Activated naive CD8-positive, alpha-beta T cell treated with anti-CD3 and anti-CD28 coated beads for 36 hours (primary cell): ENCODE data around the gene FRS3. TPM values are rescaled to one million over a fixed set of nuclear protein-coding genes. Genes with fewer than 3 reads are reported as not detected.
"Not testable (repeated sequence)": the region's sequence is repeated elsewhere in the genome, so short reads cannot be mapped to it uniquely, and the experiment has no call there.

ENCODE experiments used
- DNase-seq: peaks from one replicate; pipeline ENCODE4 v3.0.0; 2021
- H3K27ac Mint-ChIP-seq: one replicate; pipeline ENCODE4 v1.8.0; 2022; ENCODE audit warnings: mild to moderate bottlenecking, moderate library complexity, mixed read lengths
- H3K27me3 Mint-ChIP-seq: one replicate; pipeline ENCODE4 v1.8.0; 2022; ENCODE audit warnings: mild to moderate bottlenecking, mixed read lengths
- H3K36me3 Mint-ChIP-seq: one replicate; pipeline ENCODE4 v1.8.0; 2021; ENCODE audit warnings: mild to moderate bottlenecking, mixed read lengths
- H3K4me1 Mint-ChIP-seq: one replicate; pipeline ENCODE4 v1.8.0; 2021; ENCODE audit warnings: mixed read lengths
- H3K4me3 Mint-ChIP-seq: one replicate; pipeline ENCODE4 v1.8.0; 2022; ENCODE audit warnings: mild to moderate bottlenecking, moderate library complexity, mixed read lengths
- H3K9me3 Mint-ChIP-seq: one replicate; pipeline ENCODE4 v1.8.0; 2022; ENCODE audit warnings: mixed read lengths
- total RNA-seq, 2 experiments: library from RNA; stranded (reverse); gene quantifications; one replicate each; pipeline ENCODE4 v1.2.3, GENCODE V29; 2021

The FRS3 gene
- total RNA-seq, 2 experiments from 2014 or later = 3.1 to 5.2 TPM

- Mint-ChIP-seq H3K9me3 (no peaks in the 10 kb centered on the region), H3K27ac (no peak overlapping the region), H3K27me3 (no peaks in the 10 kb centered on the region), H3K4me3 (no peak overlapping the region), H3K36me3 (peaks cover under 1% of the 10 kb centered on the region), H3K4me1 (peaks cover 11% of the 10 kb centered on the region)
- no peak for DNase-seq
Measured at GRCh38 chr6:41767112-41767833, 12.4 kb downstream of the FRS3 start.

- peaks cover 11% of the 10 kb centered on the region for H3K4me1 Mint-ChIP-seq
- H3K27me3 Mint-ChIP-seq = not testable (repeated sequence)
Measured at GRCh38 chr6:41766043-41766664, 13.5 kb downstream of the FRS3 start.

GRCh38 chr6:41763470-41763869 lies 16.2 kb downstream of the FRS3 start:
- Mint-ChIP-seq H3K27ac (no peak overlapping the region), H3K4me3 (no peak overlapping the region), H3K4me1 (peaks cover 4% of the 10 kb centered on the region)

More at GRCh38 chr6:41766043-41766664, 13.5 kb downstream of the FRS3 start:
- not testable (repeated sequence) for H3K9me3 Mint-ChIP-seq, H3K36me3 Mint-ChIP-seq, DNase-seq, H3K4me3 Mint-ChIP-seq, H3K27ac Mint-ChIP-seq

GRCh38 chr6:41759905-41760579 lies 19.7 kb downstream of the FRS3 start:
- no peaks in the 10 kb centered on the region for H3K36me3 Mint-ChIP-seq
- no peak overlapping the region for H3K4me3 Mint-ChIP-seq
- no peak overlapping the region for H3K27ac Mint-ChIP-seq
- H3K27me3 Mint-ChIP-seq = peaks cover 3% of the 10 kb centered on the region
- H3K9me3 Mint-ChIP-seq = no peaks in the 10 kb centered on the region
- DNase-seq = no peak
- no peaks in the 10 kb centered on the region for H3K4me1 Mint-ChIP-seq

More at GRCh38 chr6:41763470-41763869, 16.2 kb downstream of the FRS3 start:
- Mint-ChIP-seq H3K36me3 (no peaks in the 10 kb centered on the region), H3K9me3 (no peaks in the 10 kb centered on the region), H3K27me3 (no peaks in the 10 kb centered on the region)
- no peak for DNase-seq

GRCh38 chr6:41759106-41759904 lies 20.4 kb downstream of the FRS3 start:
- no peak overlapping the region for H3K27ac Mint-ChIP-seq
- H3K4me1 Mint-ChIP-seq = no peaks in the 10 kb centered on the region
- peaks cover 3% of the 10 kb centered on the region for H3K27me3 Mint-ChIP-seq
- no peaks in the 10 kb centered on the region for H3K9me3 Mint-ChIP-seq
- H3K36me3 Mint-ChIP-seq = no peaks in the 10 kb centered on the region
- H3K4me3 Mint-ChIP-seq = no peak overlapping the region
- DNase-seq = no peak

GRCh38 chr6:41758641-41759035 lies 21.1 kb downstream of the FRS3 start:
- peaks cover 3% of the 10 kb centered on the region for H3K27me3 Mint-ChIP-seq

GRCh38 chr6:41757931-41758640 lies 21.6 kb downstream of the FRS3 start:
- H3K4me3 Mint-ChIP-seq = no peak overlapping the region
- H3K4me1 Mint-ChIP-seq = no peaks in the 10 kb centered on the region

More at GRCh38 chr6:41758641-41759035, 21.1 kb downstream of the FRS3 start:
- no peak overlapping the region for H3K4me3 Mint-ChIP-seq
- H3K4me1 Mint-ChIP-seq = no peaks in the 10 kb centered on the region
- no peaks in the 10 kb centered on the region for H3K36me3 Mint-ChIP-seq
- DNase-seq = no peak
- no peaks in the 10 kb centered on the region for H3K9me3 Mint-ChIP-seq
- H3K27ac Mint-ChIP-seq = no peak overlapping the region

GRCh38 chr6:41757271-41757670 lies 22.4 kb downstream of the FRS3 start:
- DNase-seq = no peak
- H3K27ac Mint-ChIP-seq = no peak overlapping the region
- H3K36me3 Mint-ChIP-seq = no peaks in the 10 kb centered on the region
- H3K27me3 Mint-ChIP-seq = peaks cover 3% of the 10 kb centered on the region
- H3K4me1 Mint-ChIP-seq = no peaks in the 10 kb centered on the region
- no peak overlapping the region for H3K4me3 Mint-ChIP-seq
- H3K9me3 Mint-ChIP-seq = no peaks in the 10 kb centered on the region

More at GRCh38 chr6:41757931-41758640, 21.6 kb downstream of the FRS3 start:
- Mint-ChIP-seq H3K27ac (no peak overlapping the region), H3K27me3 (peaks cover 3% of the 10 kb centered on the region), H3K36me3 (no peaks in the 10 kb centered on the region), H3K9me3 (no peaks in the 10 kb centered on the region)
- DNase-seq = no peak

- H3K27ac Mint-ChIP-seq = no peak overlapping the region
- no peaks in the 10 kb centered on the region for H3K36me3 Mint-ChIP-seq
- H3K9me3 Mint-ChIP-seq = no peaks in the 10 kb centered on the region
- DNase-seq = no peak
- H3K4me1 Mint-ChIP-seq = no peaks in the 10 kb centered on the region
- no peak overlapping the region for H3K4me3 Mint-ChIP-seq
- H3K27me3 Mint-ChIP-seq = peaks cover 3% of the 10 kb centered on the region
Measured at GRCh38 chr6:41756354-41756753, 23.3 kb downstream of the FRS3 start.

- Mint-ChIP-seq H3K27ac (no peak overlapping the region), H3K9me3 (no peaks in the 10 kb centered on the region), H3K4me3 (no peak overlapping the region), H3K4me1 (no peaks in the 10 kb centered on the region), H3K36me3 (no peaks in the 10 kb centered on the region), H3K27me3 (peaks cover 3% of the 10 kb centered on the region)
- no peak for DNase-seq
Measured at GRCh38 chr6:41755895-41756294, 23.8 kb downstream of the FRS3 start.

- Mint-ChIP-seq H3K4me3 (no peak overlapping the region), H3K9me3 (no peaks in the 10 kb centered on the region), H3K4me1 (no peaks in the 10 kb centered on the region), H3K36me3 (no peaks in the 10 kb centered on the region), H3K27me3 (peaks cover 2% of the 10 kb centered on the region), H3K27ac (no peak overlapping the region)
- no peak for DNase-seq
Measured at GRCh38 chr6:41750374-41750773, 29.3 kb downstream of the FRS3 start.

GRCh38 chr6:41748542-41748941 lies 31.2 kb downstream of the FRS3 start:
- Mint-ChIP-seq H3K9me3 (no peaks in the 10 kb centered on the region), H3K27ac (no peak overlapping the region), H3K4me3 (no peak overlapping the region), H3K27me3 (no peaks in the 10 kb centered on the region), H3K36me3 (no peaks in the 10 kb centered on the region), H3K4me1 (no peaks in the 10 kb centered on the region)
- no peak for DNase-seq

GRCh38 chr6:41748102-41748477 lies 31.6 kb downstream of the FRS3 start:
- no peaks in the 10 kb centered on the region for H3K27me3 Mint-ChIP-seq
- H3K36me3 Mint-ChIP-seq = no peaks in the 10 kb centered on the region
- H3K4me3 Mint-ChIP-seq = no peak overlapping the region
- no peak for DNase-seq
- H3K27ac Mint-ChIP-seq = no peak overlapping the region
- H3K4me1 Mint-ChIP-seq = no peaks in the 10 kb centered on the region
- no peaks in the 10 kb centered on the region for H3K9me3 Mint-ChIP-seq

GRCh38 chr6:41747256-41748101 lies 32.2 kb downstream of the FRS3 start, which contains the start of gene PGC:
Gene PGC (minus strand): TSS chr6:41747397. CDS start chr6:41747334, 63 bp downstream.
- H3K27me3 Mint-ChIP-seq = no peaks in the 10 kb centered on the region
- H3K36me3 Mint-ChIP-seq = no peaks in the 10 kb centered on the region
- H3K9me3 Mint-ChIP-seq = no peaks in the 10 kb centered on the region
- H3K4me3 Mint-ChIP-seq = no peak within 1 kb of the TSS
- no peaks in the 10 kb centered on the region for H3K4me1 Mint-ChIP-seq
- H3K27ac Mint-ChIP-seq = no peak within 1 kb of the TSS
- no peak for DNase-seq
